Activated T-helper 17 cell treated with anti-CD3 and anti-CD28 coated beads, Interleukin-2, amount 50 U/mL, for 72 hours (primary cell): ENCODE measurements around the gene FBH1. TPM values are rescaled to one million over a fixed set of nuclear protein-coding genes. Genes with fewer than 3 reads are reported as not detected.

Experiments
- ATAC-seq: fragments of 150-1000 bp; cut with Tn5 transposase; replicated peaks from 2 replicates; pipeline ENCODE4 v1.10.0; 2021; ENCODE audit warnings: mild to moderate bottlenecking, moderate library complexity
- H3K27ac Mint-ChIP-seq: one replicate; pipeline ENCODE4 v1.8.0; 2022; ENCODE audit warnings: mixed read lengths
- H3K27me3 Mint-ChIP-seq: one replicate; pipeline ENCODE4 v1.8.0; 2022; ENCODE audit warnings: mixed read lengths
- H3K36me3 Mint-ChIP-seq: one replicate; pipeline ENCODE4 v1.8.0; 2022; ENCODE audit warnings: low read depth, mild to moderate bottlenecking, mixed read lengths
- H3K4me1 Mint-ChIP-seq: one replicate; pipeline ENCODE4 v1.8.0; 2022; ENCODE audit warnings: mixed read lengths
- H3K4me3 Mint-ChIP-seq: one replicate; pipeline ENCODE4 v1.8.0; 2022; ENCODE audit warnings: mild to moderate bottlenecking, mixed read lengths
- H3K9me3 Mint-ChIP-seq: one replicate; pipeline ENCODE4 v1.8.0; 2022; ENCODE audit warnings: mixed read lengths
- total RNA-seq, 2 donors: library from RNA; stranded (reverse); gene quantifications; one replicate each; pipeline ENCODE4 v1.2.3, GENCODE V29; 2022

Gene FBH1
- total RNA-seq, 2 donors from 2014 or later: 55.9 to 62.0 TPM

GRCh38 chr10:5947471-5948207 lies 57.6 kb downstream of the FBH1 start:
- H3K4me3 Mint-ChIP-seq: no peak overlapping the region
- no peak for ATAC-seq
- H3K9me3 Mint-ChIP-seq: no peaks in the 10 kb centered on the region
- no peaks in the 10 kb centered on the region for H3K27me3 Mint-ChIP-seq
- H3K27ac Mint-ChIP-seq: no peak overlapping the region
- H3K36me3 Mint-ChIP-seq: peaks cover 19% of the 10 kb centered on the region
- H3K4me1 Mint-ChIP-seq: peaks cover 6% of the 10 kb centered on the region

- H3K9me3 Mint-ChIP-seq: no peaks in the 10 kb centered on the region
- H3K36me3 Mint-ChIP-seq: peaks cover 24% of the 10 kb centered on the region
- H3K27me3 Mint-ChIP-seq: no peaks in the 10 kb centered on the region
- ATAC-seq: no peak
- no peak overlapping the region for H3K4me3 Mint-ChIP-seq
- H3K4me1 Mint-ChIP-seq: peaks cover 6% of the 10 kb centered on the region
- H3K27ac Mint-ChIP-seq: no peak overlapping the region
Observed at GRCh38 chr10:5948208-5948585, 58.2 kb downstream of the FBH1 start.

- ATAC-seq: peak; percentile 79
- Mint-ChIP-seq H3K9me3 (no peaks in the 10 kb centered on the region), H3K27ac (peak overlapping the region; percentile 67), H3K4me3 (no peak overlapping the region), H3K36me3 (peaks cover 34% of the 10 kb centered on the region), H3K27me3 (no peaks in the 10 kb centered on the region), H3K4me1 (peaks cover 6% of the 10 kb centered on the region)
Observed at GRCh38 chr10:5949009-5949759, 59.1 kb downstream of the FBH1 start.

GRCh38 chr10:5951167-5951711 lies 61.2 kb downstream of the FBH1 start:
- no peak for ATAC-seq
- Mint-ChIP-seq H3K36me3 (peaks cover 51% of the 10 kb centered on the region), H3K27ac (no peak overlapping the region), H3K9me3 (no peaks in the 10 kb centered on the region), H3K4me3 (no peak overlapping the region), H3K4me1 (no peaks in the 10 kb centered on the region), H3K27me3 (no peaks in the 10 kb centered on the region)

- Mint-ChIP-seq H3K4me3 (no peak overlapping the region), H3K27me3 (no peaks in the 10 kb centered on the region), H3K27ac (peak overlapping the region; percentile 33), H3K9me3 (no peaks in the 10 kb centered on the region), H3K4me1 (no peaks in the 10 kb centered on the region), H3K36me3 (peaks cover 57% of the 10 kb centered on the region)
- ATAC-seq: no peak
Observed at GRCh38 chr10:5951721-5952407, 61.8 kb downstream of the FBH1 start.

- H3K4me1 Mint-ChIP-seq: no peaks in the 10 kb centered on the region
- peaks cover 67% of the 10 kb centered on the region for H3K36me3 Mint-ChIP-seq
- H3K27ac Mint-ChIP-seq: peak overlapping the region; percentile 41
- no peak overlapping the region for H3K4me3 Mint-ChIP-seq
- no peaks in the 10 kb centered on the region for H3K9me3 Mint-ChIP-seq
- no peak for ATAC-seq
- no peaks in the 10 kb centered on the region for H3K27me3 Mint-ChIP-seq
Observed at GRCh38 chr10:5952731-5953385, 62.8 kb downstream of the FBH1 start.

- no peaks in the 10 kb centered on the region for H3K27me3 Mint-ChIP-seq
- H3K9me3 Mint-ChIP-seq: no peaks in the 10 kb centered on the region
- H3K4me3 Mint-ChIP-seq: no peak overlapping the region
- H3K36me3 Mint-ChIP-seq: peaks cover 75% of the 10 kb centered on the region
- H3K4me1 Mint-ChIP-seq: no peaks in the 10 kb centered on the region
- peak overlapping the region; percentile 41 for H3K27ac Mint-ChIP-seq
- ATAC-seq: no peak
Observed at GRCh38 chr10:5953676-5954075, 63.6 kb downstream of the FBH1 start.

- Mint-ChIP-seq H3K27ac (no peak overlapping the region), H3K36me3 (peaks cover 94% of the 10 kb centered on the region), H3K9me3 (no peaks in the 10 kb centered on the region), H3K27me3 (no peaks in the 10 kb centered on the region), H3K4me1 (no peaks in the 10 kb centered on the region), H3K4me3 (no peak overlapping the region)
- ATAC-seq: no peak
Observed at GRCh38 chr10:5956146-5956936, 66.3 kb downstream of the FBH1 start.

GRCh38 chr10:5958077-5958476 lies 68.0 kb downstream of the FBH1 start:
- H3K36me3 Mint-ChIP-seq: peaks cover 93% of the 10 kb centered on the region
- no peak overlapping the region for H3K27ac Mint-ChIP-seq
- no peak for ATAC-seq
- H3K27me3 Mint-ChIP-seq: no peaks in the 10 kb centered on the region
- H3K9me3 Mint-ChIP-seq: no peaks in the 10 kb centered on the region
- no peak overlapping the region for H3K4me3 Mint-ChIP-seq
- no peaks in the 10 kb centered on the region for H3K4me1 Mint-ChIP-seq

- Mint-ChIP-seq H3K27ac (no peak overlapping the region), H3K9me3 (no peaks in the 10 kb centered on the region), H3K27me3 (no peaks in the 10 kb centered on the region), H3K36me3 (peaks cover 93% of the 10 kb centered on the region), H3K4me3 (no peak overlapping the region), H3K4me1 (no peaks in the 10 kb centered on the region)
- ATAC-seq: no peak
Observed at GRCh38 chr10:5958675-5959074, 68.6 kb downstream of the FBH1 start.

GRCh38 chr10:5959142-5959541 lies 69.1 kb downstream of the FBH1 start:
- no peak for ATAC-seq
- H3K27ac Mint-ChIP-seq: no peak overlapping the region
- no peaks in the 10 kb centered on the region for H3K4me1 Mint-ChIP-seq
- no peak overlapping the region for H3K4me3 Mint-ChIP-seq
- no peaks in the 10 kb centered on the region for H3K27me3 Mint-ChIP-seq
- H3K9me3 Mint-ChIP-seq: no peaks in the 10 kb centered on the region
- peaks cover 93% of the 10 kb centered on the region for H3K36me3 Mint-ChIP-seq

- no peaks in the 10 kb centered on the region for H3K27me3 Mint-ChIP-seq
- H3K27ac Mint-ChIP-seq: no peak overlapping the region
- H3K4me3 Mint-ChIP-seq: no peak overlapping the region
- H3K4me1 Mint-ChIP-seq: no peaks in the 10 kb centered on the region
- no peaks in the 10 kb centered on the region for H3K9me3 Mint-ChIP-seq
- no peak for ATAC-seq
- peaks cover 93% of the 10 kb centered on the region for H3K36me3 Mint-ChIP-seq
Observed at GRCh38 chr10:5959581-5960069, 69.6 kb downstream of the FBH1 start.

- no peaks in the 10 kb centered on the region for H3K4me1 Mint-ChIP-seq
- no peak for ATAC-seq
- H3K27ac Mint-ChIP-seq: no peak overlapping the region
- no peak overlapping the region for H3K4me3 Mint-ChIP-seq
- H3K27me3 Mint-ChIP-seq: no peaks in the 10 kb centered on the region
- H3K36me3 Mint-ChIP-seq: peaks cover 93% of the 10 kb centered on the region
- no peaks in the 10 kb centered on the region for H3K9me3 Mint-ChIP-seq
Observed at GRCh38 chr10:5960070-5960972, 70.3 kb downstream of the FBH1 start.
